HEK293 (cell line): ENCODE results near the gene UBE2E1.

Experiments
- BCL11B ChIP-seq: fragments of 450-650 bp; formaldehyde crosslinking; IDR thresholded peaks from 2 replicates; pipeline ENCODE4 v1.5.1; 2016; ENCODE audit warnings: low read depth, missing biosample characterization, missing genetic modification characterization
- GLI2 ChIP-seq: fragments of 450-650 bp; formaldehyde crosslinking; IDR thresholded peaks from 2 replicates; pipeline ENCODE4; 2017; ENCODE audit warnings: missing biosample characterization, missing genetic modification characterization, low read depth, borderline replicate concordance
- HOXA7 ChIP-seq: sonication (generic); formaldehyde crosslinking; IDR thresholded peaks from 2 replicates; pipeline ENCODE4 v1.8.1; 2022; ENCODE audit warnings: missing genetic modification reagents, borderline replicate concordance
- KLF16 ChIP-seq: fragments of 450-650 bp; formaldehyde crosslinking; IDR thresholded peaks from 2 replicates; pipeline ENCODE4 v1.5.1; 2017; ENCODE audit warnings: missing biosample characterization, missing genetic modification characterization
- MYNN ChIP-seq: fragments of 450-650 bp; formaldehyde crosslinking; IDR thresholded peaks from 2 replicates; pipeline ENCODE4 v1.5.1; 2016; ENCODE audit warnings: missing biosample characterization, missing genetic modification characterization, borderline replicate concordance
- PRDM1 ChIP-seq: fragments of 450-650 bp; formaldehyde crosslinking; IDR thresholded peaks from 2 replicates; pipeline ENCODE4; 2016; ENCODE audit warnings: missing biosample characterization, missing genetic modification characterization
- ZNF202 ChIP-seq: fragments of 450-650 bp; formaldehyde crosslinking; IDR thresholded peaks from 2 replicates; pipeline ENCODE4 v1.5.1; 2016; ENCODE audit warnings: missing biosample characterization, missing genetic modification characterization, borderline replicate concordance
- ZNF223 ChIP-seq: fragments of 450-650 bp; formaldehyde crosslinking; IDR thresholded peaks from 2 replicates; pipeline ENCODE4 v1.5.1; 2016; ENCODE audit warnings: missing biosample characterization, missing genetic modification characterization
- ZNF433 ChIP-seq: fragments of 450-650 bp; formaldehyde crosslinking; IDR thresholded peaks from 2 replicates; pipeline ENCODE4 v1.5.1; 2016; ENCODE audit warnings: missing biosample characterization, missing genetic modification characterization, low read depth
- ZNF510 ChIP-seq: fragments of 450-650 bp; formaldehyde crosslinking; IDR thresholded peaks from 2 replicates; pipeline ENCODE4 v1.5.1; 2018; ENCODE audit warnings: mild to moderate bottlenecking, missing genetic modification characterization, missing biosample characterization; ENCODE audit not compliant: insufficient replicate concordance
- ZNF521 ChIP-seq: fragments of 450-650 bp; formaldehyde crosslinking; IDR thresholded peaks from 2 replicates; pipeline ENCODE4 v1.5.1; 2017; ENCODE audit warnings: missing biosample characterization, mild to moderate bottlenecking, missing genetic modification characterization
- ZNF544 ChIP-seq: fragments of 450-650 bp; formaldehyde crosslinking; IDR thresholded peaks from 2 replicates; pipeline ENCODE4 v1.5.0; 2017; ENCODE audit warnings: missing biosample characterization, missing genetic modification characterization
- ZNF549 ChIP-seq: fragments of 450-650 bp; IDR thresholded peaks from 2 replicates; pipeline ENCODE4 v1.5.1; 2018; ENCODE audit warnings: missing biosample characterization, missing genetic modification characterization, mild to moderate bottlenecking, inconsistent platforms, moderate library complexity
- ZNF561 ChIP-seq: fragments of 450-650 bp; IDR thresholded peaks from 2 replicates; pipeline ENCODE4 v1.5.1; 2018; ENCODE audit warnings: missing biosample characterization, missing genetic modification characterization, borderline replicate concordance
- ZNF610 ChIP-seq: fragments of 450-650 bp; formaldehyde crosslinking; IDR thresholded peaks from 2 replicates; pipeline ENCODE4 v1.5.1; 2016; ENCODE audit warnings: missing biosample characterization, missing genetic modification characterization, borderline replicate concordance
- ZNF624 ChIP-seq: fragments of 450-650 bp; formaldehyde crosslinking; IDR thresholded peaks from 2 replicates; pipeline ENCODE4 v1.5.1; 2017; ENCODE audit warnings: missing biosample characterization, missing genetic modification characterization
- ZNF747 ChIP-seq: fragments of 450-650 bp; formaldehyde crosslinking; IDR thresholded peaks from 2 replicates; pipeline ENCODE4 v1.5.1; 2016; ENCODE audit warnings: missing biosample characterization, missing genetic modification characterization
- TF ChIP-seq, protein P1 (sequence below): fragments of 450-650 bp; formaldehyde crosslinking; IDR thresholded peaks from 2 replicates; pipeline ENCODE4 v1.5.1; 2016; ENCODE audit warnings: missing biosample characterization, missing genetic modification characterization
- TF ChIP-seq, protein P2 (sequence below): fragments of 450-650 bp; formaldehyde crosslinking; IDR thresholded peaks from 2 replicates; pipeline ENCODE4 v1.5.1; 2016; ENCODE audit warnings: missing biosample characterization, missing genetic modification characterization
- TF ChIP-seq, protein P3 (sequence below): fragments of 450-650 bp; formaldehyde crosslinking; IDR thresholded peaks from 2 replicates; pipeline ENCODE4 v1.5.1; 2016; ENCODE audit warnings: missing biosample characterization, missing genetic modification characterization
- TF ChIP-seq, protein P4 (sequence below): fragments of 450-650 bp; formaldehyde crosslinking; IDR thresholded peaks from 2 replicates; pipeline ENCODE4 v1.5.1; 2016; ENCODE audit warnings: missing biosample characterization, missing genetic modification characterization
- TF ChIP-seq, protein P5 (sequence below): fragments of 450-650 bp; formaldehyde crosslinking; IDR thresholded peaks from 2 replicates; pipeline ENCODE4 v1.5.1; 2017; ENCODE audit warnings: missing biosample characterization, missing genetic modification characterization
- TF ChIP-seq, protein P6 (sequence below): IDR thresholded peaks from 2 replicates; pipeline ENCODE4 v1.6.1; 2011; ENCODE audit warnings: mild to moderate bottlenecking, low read depth, low read length, borderline replicate concordance
- TF ChIP-seq, protein P7 (sequence below): fragments of 450-650 bp; formaldehyde crosslinking; IDR thresholded peaks from 2 replicates; pipeline ENCODE4 v1.5.1; 2016; ENCODE audit warnings: missing biosample characterization, missing genetic modification characterization
- TF ChIP-seq, protein P8 (sequence below): fragments of 450-650 bp; formaldehyde crosslinking; IDR thresholded peaks from 2 replicates; pipeline ENCODE4 v1.5.1; 2016; ENCODE audit warnings: missing biosample characterization, missing genetic modification characterization
- TF ChIP-seq, protein P9 (sequence below): fragments of 450-650 bp; formaldehyde crosslinking; IDR thresholded peaks from 2 replicates; pipeline ENCODE4 v1.5.1; 2016; ENCODE audit warnings: missing biosample characterization, missing genetic modification characterization

Gene UBE2E1

DNA sequence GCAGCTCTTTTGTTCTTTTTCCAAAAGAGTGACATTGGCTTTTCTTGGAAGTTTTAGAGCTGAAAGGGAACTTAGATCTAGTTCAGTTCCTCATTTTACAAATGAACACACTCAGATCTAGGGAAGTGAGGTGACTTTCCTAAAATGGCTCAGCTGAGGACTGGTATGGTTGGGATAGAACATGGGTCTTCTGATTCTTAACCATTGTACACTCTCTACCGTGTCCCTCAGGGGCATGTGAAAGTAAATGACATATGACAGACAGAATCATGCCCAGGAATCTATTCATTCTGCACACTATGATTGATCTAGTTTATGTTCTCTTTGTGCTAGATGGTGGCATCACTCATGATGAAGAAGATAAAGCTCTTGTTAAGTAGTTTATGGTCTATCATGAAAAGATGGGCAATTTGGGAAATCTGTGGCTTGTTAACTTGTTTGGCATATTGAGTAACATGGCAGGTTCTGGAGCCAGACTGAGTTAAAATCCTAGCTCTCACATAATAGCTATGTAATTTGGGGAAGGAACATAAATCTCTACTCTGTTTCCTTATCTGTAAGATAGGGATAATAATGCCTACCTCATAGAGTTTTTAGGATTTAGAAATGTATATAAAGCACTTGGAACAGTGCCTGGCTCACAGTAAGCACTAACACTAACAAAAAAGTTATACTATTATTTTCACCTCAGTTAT lies 30.9 kb downstream of the UBE2E1 start (continued):
- TF ChIP-seq, protein P1, sequence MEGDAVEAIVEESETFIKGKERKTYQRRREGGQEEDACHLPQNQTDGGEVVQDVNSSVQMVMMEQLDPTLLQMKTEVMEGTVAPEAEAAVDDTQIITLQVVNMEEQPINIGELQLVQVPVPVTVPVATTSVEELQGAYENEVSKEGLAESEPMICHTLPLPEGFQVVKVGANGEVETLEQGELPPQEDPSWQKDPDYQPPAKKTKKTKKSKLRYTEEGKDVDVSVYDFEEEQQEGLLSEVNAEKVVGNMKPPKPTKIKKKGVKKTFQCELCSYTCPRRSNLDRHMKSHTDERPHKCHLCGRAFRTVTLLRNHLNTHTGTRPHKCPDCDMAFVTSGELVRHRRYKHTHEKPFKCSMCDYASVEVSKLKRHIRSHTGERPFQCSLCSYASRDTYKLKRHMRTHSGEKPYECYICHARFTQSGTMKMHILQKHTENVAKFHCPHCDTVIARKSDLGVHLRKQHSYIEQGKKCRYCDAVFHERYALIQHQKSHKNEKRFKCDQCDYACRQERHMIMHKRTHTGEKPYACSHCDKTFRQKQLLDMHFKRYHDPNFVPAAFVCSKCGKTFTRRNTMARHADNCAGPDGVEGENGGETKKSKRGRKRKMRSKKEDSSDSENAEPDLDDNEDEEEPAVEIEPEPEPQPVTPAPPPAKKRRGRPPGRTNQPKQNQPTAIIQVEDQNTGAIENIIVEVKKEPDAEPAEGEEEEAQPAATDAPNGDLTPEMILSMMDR (tag by site-specific recombination) = no peak
- TF ChIP-seq ZNF624 (no peak), ZNF223 (tag by site-specific recombination) (no peak), ZNF202 (tag by site-specific recombination) (no peak), ZNF610 (tag by site-specific recombination) (0 out of 2 replicates have a peak, but pooled peaks have one; percentile 17), MYNN (tag by site-specific recombination) (no peak), ZNF549 (tag by site-specific recombination) (no peak), GLI2 (peak; percentile 58; the same call in 1 of the 2 replicates), ZNF510 (tag by site-specific recombination) (no peak), KLF16 (tag by site-specific recombination) (no peak), BCL11B (tag by site-specific recombination) (peak; percentile 86), ZNF747 (no peak), HOXA7 (CRISPR knock-in tag) (no peak), PRDM1 (tag by site-specific recombination) (peak; percentile 57; the same call in 1 of the 2 replicates), ZNF521 (no peak), ZNF544 (no peak), ZNF433 (tag by site-specific recombination) (no peak), ZNF561 (tag by site-specific recombination) (peak; percentile 18; the same call in 1 of the 2 replicates)
- TF ChIP-seq, protein P2, sequence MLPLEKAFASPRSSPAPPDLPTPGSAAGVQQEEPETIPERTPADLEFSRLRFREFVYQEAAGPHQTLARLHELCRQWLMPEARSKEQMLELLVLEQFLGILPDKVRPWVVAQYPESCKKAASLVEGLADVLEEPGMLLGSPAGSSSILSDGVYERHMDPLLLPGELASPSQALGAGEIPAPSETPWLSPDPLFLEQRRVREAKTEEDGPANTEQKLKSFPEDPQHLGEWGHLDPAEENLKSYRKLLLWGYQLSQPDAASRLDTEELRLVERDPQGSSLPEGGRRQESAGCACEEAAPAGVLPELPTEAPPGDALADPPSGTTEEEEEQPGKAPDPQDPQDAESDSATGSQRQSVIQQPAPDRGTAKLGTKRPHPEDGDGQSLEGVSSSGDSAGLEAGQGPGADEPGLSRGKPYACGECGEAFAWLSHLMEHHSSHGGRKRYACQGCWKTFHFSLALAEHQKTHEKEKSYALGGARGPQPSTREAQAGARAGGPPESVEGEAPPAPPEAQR (tag by site-specific recombination) = no peak
- TF ChIP-seq, protein P3, sequence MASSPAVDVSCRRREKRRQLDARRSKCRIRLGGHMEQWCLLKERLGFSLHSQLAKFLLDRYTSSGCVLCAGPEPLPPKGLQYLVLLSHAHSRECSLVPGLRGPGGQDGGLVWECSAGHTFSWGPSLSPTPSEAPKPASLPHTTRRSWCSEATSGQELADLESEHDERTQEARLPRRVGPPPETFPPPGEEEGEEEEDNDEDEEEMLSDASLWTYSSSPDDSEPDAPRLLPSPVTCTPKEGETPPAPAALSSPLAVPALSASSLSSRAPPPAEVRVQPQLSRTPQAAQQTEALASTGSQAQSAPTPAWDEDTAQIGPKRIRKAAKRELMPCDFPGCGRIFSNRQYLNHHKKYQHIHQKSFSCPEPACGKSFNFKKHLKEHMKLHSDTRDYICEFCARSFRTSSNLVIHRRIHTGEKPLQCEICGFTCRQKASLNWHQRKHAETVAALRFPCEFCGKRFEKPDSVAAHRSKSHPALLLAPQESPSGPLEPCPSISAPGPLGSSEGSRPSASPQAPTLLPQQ (tag by site-specific recombination) = no peak
- TF ChIP-seq, protein P4, sequence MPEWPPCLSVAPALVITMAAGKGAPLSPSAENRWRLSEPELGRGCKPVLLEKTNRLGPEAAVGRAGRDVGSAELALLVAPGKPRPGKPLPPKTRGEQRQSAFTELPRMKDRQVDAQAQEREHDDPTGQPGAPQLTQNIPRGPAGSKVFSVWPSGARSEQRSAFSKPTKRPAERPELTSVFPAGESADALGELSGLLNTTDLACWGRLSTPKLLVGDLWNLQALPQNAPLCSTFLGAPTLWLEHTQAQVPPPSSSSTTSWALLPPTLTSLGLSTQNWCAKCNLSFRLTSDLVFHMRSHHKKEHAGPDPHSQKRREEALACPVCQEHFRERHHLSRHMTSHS = no peak
- TF ChIP-seq, protein P5, sequence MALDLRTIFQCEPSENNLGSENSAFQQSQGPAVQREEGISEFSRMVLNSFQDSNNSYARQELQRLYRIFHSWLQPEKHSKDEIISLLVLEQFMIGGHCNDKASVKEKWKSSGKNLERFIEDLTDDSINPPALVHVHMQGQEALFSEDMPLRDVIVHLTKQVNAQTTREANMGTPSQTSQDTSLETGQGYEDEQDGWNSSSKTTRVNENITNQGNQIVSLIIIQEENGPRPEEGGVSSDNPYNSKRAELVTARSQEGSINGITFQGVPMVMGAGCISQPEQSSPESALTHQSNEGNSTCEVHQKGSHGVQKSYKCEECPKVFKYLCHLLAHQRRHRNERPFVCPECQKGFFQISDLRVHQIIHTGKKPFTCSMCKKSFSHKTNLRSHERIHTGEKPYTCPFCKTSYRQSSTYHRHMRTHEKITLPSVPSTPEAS (tag by site-specific recombination) = no peak
- TF ChIP-seq, protein P6, sequence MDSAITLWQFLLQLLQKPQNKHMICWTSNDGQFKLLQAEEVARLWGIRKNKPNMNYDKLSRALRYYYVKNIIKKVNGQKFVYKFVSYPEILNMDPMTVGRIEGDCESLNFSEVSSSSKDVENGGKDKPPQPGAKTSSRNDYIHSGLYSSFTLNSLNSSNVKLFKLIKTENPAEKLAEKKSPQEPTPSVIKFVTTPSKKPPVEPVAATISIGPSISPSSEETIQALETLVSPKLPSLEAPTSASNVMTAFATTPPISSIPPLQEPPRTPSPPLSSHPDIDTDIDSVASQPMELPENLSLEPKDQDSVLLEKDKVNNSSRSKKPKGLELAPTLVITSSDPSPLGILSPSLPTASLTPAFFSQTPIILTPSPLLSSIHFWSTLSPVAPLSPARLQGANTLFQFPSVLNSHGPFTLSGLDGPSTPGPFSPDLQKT = no peak
- TF ChIP-seq, protein P7, sequence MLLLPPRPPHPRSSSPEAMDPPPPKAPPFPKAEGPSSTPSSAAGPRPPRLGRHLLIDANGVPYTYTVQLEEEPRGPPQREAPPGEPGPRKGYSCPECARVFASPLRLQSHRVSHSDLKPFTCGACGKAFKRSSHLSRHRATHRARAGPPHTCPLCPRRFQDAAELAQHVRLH = peak; percentile 86
- TF ChIP-seq, protein P8, sequence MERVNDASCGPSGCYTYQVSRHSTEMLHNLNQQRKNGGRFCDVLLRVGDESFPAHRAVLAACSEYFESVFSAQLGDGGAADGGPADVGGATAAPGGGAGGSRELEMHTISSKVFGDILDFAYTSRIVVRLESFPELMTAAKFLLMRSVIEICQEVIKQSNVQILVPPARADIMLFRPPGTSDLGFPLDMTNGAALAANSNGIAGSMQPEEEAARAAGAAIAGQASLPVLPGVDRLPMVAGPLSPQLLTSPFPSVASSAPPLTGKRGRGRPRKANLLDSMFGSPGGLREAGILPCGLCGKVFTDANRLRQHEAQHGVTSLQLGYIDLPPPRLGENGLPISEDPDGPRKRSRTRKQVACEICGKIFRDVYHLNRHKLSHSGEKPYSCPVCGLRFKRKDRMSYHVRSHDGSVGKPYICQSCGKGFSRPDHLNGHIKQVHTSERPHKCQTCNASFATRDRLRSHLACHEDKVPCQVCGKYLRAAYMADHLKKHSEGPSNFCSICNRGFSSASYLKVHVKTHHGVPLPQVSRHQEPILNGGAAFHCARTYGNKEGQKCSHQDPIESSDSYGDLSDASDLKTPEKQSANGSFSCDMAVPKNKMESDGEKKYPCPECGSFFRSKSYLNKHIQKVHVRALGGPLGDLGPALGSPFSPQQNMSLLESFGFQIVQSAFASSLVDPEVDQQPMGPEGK (tag by site-specific recombination) = no peak
- TF ChIP-seq, protein P9, sequence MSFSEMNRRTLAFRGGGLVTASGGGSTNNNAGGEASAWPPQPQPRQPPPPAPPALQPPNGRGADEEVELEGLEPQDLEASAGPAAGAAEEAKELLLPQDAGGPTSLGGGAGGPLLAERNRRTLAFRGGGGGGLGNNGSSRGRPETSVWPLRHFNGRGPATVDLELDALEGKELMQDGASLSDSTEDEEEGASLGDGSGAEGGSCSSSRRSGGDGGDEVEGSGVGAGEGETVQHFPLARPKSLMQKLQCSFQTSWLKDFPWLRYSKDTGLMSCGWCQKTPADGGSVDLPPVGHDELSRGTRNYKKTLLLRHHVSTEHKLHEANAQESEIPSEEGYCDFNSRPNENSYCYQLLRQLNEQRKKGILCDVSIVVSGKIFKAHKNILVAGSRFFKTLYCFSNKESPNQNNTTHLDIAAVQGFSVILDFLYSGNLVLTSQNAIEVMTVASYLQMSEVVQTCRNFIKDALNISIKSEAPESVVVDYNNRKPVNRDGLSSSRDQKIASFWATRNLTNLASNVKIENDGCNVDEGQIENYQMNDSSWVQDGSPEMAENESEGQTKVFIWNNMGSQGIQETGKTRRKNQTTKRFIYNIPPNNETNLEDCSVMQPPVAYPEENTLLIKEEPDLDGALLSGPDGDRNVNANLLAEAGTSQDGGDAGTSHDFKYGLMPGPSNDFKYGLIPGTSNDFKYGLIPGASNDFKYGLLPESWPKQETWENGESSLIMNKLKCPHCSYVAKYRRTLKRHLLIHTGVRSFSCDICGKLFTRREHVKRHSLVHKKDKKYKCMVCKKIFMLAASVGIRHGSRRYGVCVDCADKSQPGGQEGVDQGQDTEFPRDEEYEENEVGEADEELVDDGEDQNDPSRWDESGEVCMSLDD (tag by site-specific recombination) = no peak
